ENCODE measurements around the gene SFXN5.

The SFXN5 gene

GRCh38 chr2:72973566-72974435 is 97.7 kb downstream of the SFXN5 start:
- DNase-seq = peak; percentile 46

- DNase-seq = no peak
Measured at GRCh38 chr2:72973137-72973535, 98.4 kb downstream of the SFXN5 start.

GRCh38 chr2:72972352-72973136 is 99.0 kb downstream of the SFXN5 start:
- DNase-seq = no peak

GRCh38 chr2:72971036-72971435 is 100.5 kb downstream of the SFXN5 start:
- no peak for DNase-seq

GRCh38 chr2:72969706-72970105 is 101.8 kb downstream of the SFXN5 start:
- DNase-seq = no peak

- DNase-seq = no peak
Measured at GRCh38 chr2:72968286-72968685, 103.2 kb downstream of the SFXN5 start.

- no peak for DNase-seq
Measured at GRCh38 chr2:72965770-72966450, 105.6 kb downstream of the SFXN5 start.

GRCh38 chr2:72965016-72965415 is 106.5 kb downstream of the SFXN5 start:
- no peak for DNase-seq

GRCh38 chr2:72964146-72964525 is 107.4 kb downstream of the SFXN5 start:
- DNase-seq = no peak

- DNase-seq = no peak
Measured at GRCh38 chr2:72963423-72964145, 107.9 kb downstream of the SFXN5 start.

- no peak for DNase-seq
Measured at GRCh38 chr2:72962911-72963310, 108.6 kb downstream of the SFXN5 start.

- DNase-seq = no peak
Measured at GRCh38 chr2:72961853-72962468, 109.6 kb downstream of the SFXN5 start.

- no peak for DNase-seq
Measured at GRCh38 chr2:72961036-72961720, 110.3 kb downstream of the SFXN5 start.

- no peak for DNase-seq
Measured at GRCh38 chr2:72959995-72960981, 111.2 kb downstream of the SFXN5 start.

- DNase-seq = no peak
Measured at GRCh38 chr2:72959554-72959953, 112.0 kb downstream of the SFXN5 start.

GRCh38 chr2:72958542-72959385 is 112.7 kb downstream of the SFXN5 start:
- no peak for DNase-seq

GRCh38 chr2:72956936-72957335 is 114.6 kb downstream of the SFXN5 start:
- DNase-seq = no peak

GRCh38 chr2:72956050-72956395 is 115.5 kb downstream of the SFXN5 start:
- DNase-seq = no peak

- DNase-seq = no peak
Measured at GRCh38 chr2:72955228-72956049, 116.1 kb downstream of the SFXN5 start.

Measured in fibroblast of skin of right quadriceps (primary cell).